Sigmoid colon (tissue), 7 donors: ENCODE measurements around the gene FEM1C. TPM values are rescaled to one million over a fixed set of nuclear protein-coding genes. Genes with fewer than 3 reads are reported as not detected.

Source experiments
- DNase-seq: peaks from one replicate; pipeline ENCODE4 v3.0.0-alpha.2; 2019
- H3K27ac ChIP-seq, 4 donors: fragments of 200-600 bp; sonication (generic); one replicate each; pipeline ENCODE4 v1.5.1; 2016 to 2019; ENCODE audit warnings: mild to moderate bottlenecking in 1 of 4
- H3K27me3 ChIP-seq, 3 donors: fragments of 200-600 bp; sonication (generic); one replicate each; pipeline ENCODE4 v1.5.1; 2019; ENCODE audit warnings: mild to moderate bottlenecking in 1 of 3
- H3K36me3 ChIP-seq, 4 donors: fragments of 200-600 bp; sonication (generic); one replicate each; pipeline ENCODE4 v1.5.1; 2016 to 2019
- H3K4me1 ChIP-seq, 4 donors: fragments of 200-600 bp; sonication (generic); one replicate each; pipeline ENCODE4 v1.5.1; 2017 to 2019
- H3K4me3 ChIP-seq, 4 donors: fragments of 200-600 bp; sonication (generic); one replicate each; pipeline ENCODE4 v1.5.1; 2017 to 2019; ENCODE audit warnings: mild to moderate bottlenecking in 2 of 4, moderate library complexity in 1 of 4
- H3K9me3 ChIP-seq, 4 donors: fragments of 200-600 bp in 3 of 4; sonication (generic) in 3 of 4; one replicate each; pipeline versions ENCODE4 v1.5.1 to v1.6.1; 2013 to 2019
- EP300 ChIP-seq, 4 donors: sonication (generic); formaldehyde crosslinking; IDR thresholded peaks; one replicate each; pipeline ENCODE4 v1.6.1; 2017; ENCODE audit warnings: antibody characterized with exemption in 4 of 4
- POLR2A ChIP-seq, 2 donors: fragments of 450-650 bp; IDR thresholded peaks; one replicate each; pipeline ENCODE4 v1.6.1; 2016; ENCODE audit warnings: antibody characterized with exemption in 2 of 2, mild to moderate bottlenecking in 2 of 2, moderate library complexity in 2 of 2
- POLR2AphosphoS5 ChIP-seq, 4 donors: sonication (generic); formaldehyde crosslinking; IDR thresholded peaks; one replicate each; pipeline ENCODE4 v1.6.1; 2017; ENCODE audit warnings: antibody characterized with exemption in 4 of 4
- WGBS, 2 donors: extraction: QIAGEN DNeasy Blood & Tissue Kit; methylation state at CpG; one replicate each; pipeline ENCODE4 v1.1.7; 2013; 5-methylcytosine and 5-hydroxymethylcytosine counted together
- intact Hi-C: fragments of 100-400 bp; cut with DNase I; formaldehyde crosslinking; loops from one replicate; pipeline ENCODE4 v1.15.1; 2023
- polyA plus RNA-seq, 3 donors: library from polyadenylated mRNA; stranded (reverse); fragments of 200-250 nt; gene quantifications; one replicate each; pipeline ENCODE4 v1.2.3, GENCODE V29; 2013
- total RNA-seq, 4 donors: library from RNA; depleted of rRNA; stranded (reverse); fragments of >200 nt; gene quantifications; one replicate each; pipeline ENCODE4 v1.1.0, GENCODE V29; 2016
- TF ChIP-seq, protein P1 (sequence below), 4 experiments: fragments of 450-650 bp in 3 of 4; fragments of 200-600 bp in 1 of 4; IDR thresholded peaks; one replicate each; pipeline ENCODE4 v1.5.1; 2016 to 2019; ENCODE audit warnings: antibody characterized with exemption in 4 of 4, mild to moderate bottlenecking in 3 of 4, moderate library complexity in 2 of 4
- donor health status: healthy with polysubstance abuse.
- donor health status: Bipolar disorder and iron deficiency.
- donor health status: healthy.

FEM1C gene
- total and polyA plus RNA-seq, 7 donors: 12.1 to 26.8 (median 24.0) TPM

DNA sequence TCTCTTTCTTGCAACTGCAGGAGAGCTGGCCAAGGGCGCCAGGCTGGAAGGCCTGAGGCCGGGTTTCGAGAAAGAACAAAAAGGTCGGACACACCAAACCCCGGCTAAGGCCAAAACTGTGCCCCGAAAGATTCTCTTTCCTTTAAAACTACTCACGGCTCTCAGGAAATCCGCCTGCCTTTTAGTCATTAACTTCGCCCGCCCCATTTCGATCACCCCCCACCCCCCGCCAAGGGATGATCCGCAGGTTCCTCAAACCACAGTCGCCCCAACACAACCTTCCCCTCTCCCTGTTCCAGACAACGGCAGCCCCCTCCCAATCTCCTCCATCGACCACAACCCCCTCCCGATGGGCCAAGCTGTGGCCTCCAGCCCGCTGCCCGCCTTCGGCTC is 536 bp downstream of the FEM1C start:
- WGBS, 2 donors: 0 to 1% methylated on average over 20 of the region's 20 CpGs
- Histone ChIP-seq H3K4me1 (peaks cover 0 to 40% (median 28%) of the 10 kb centered on the region in 4 donors), H3K9me3 (peaks cover 0 to 6% (median 0%) of the 10 kb centered on the region in 4 donors), H3K27me3 (no peaks in the 10 kb centered on the region), H3K4me3 (peak overlapping the region; percentile 72 to 98 (median 87)), H3K27ac (peak overlapping the region; percentile 97 to 99 (median 98)), H3K36me3 (peaks cover 0 to 13% (median 0%) of the 10 kb centered on the region in 4 donors)
- intact Hi-C loops: loop anchor here (5.0 kb wide), 4 partner anchors 43 to 298 kb away; partner anchors contain the start of genes AP3S1, ATG12 and TMED7
- peak; percentile 71 for DNase-seq
- TF ChIP-seq POLR2AphosphoS5 (IDR thresholded peaks at IDR 0.05) (peak in 1 of 4 donors; percentile 8), POLR2A (IDR thresholded peaks at IDR 0.05) (no peak)

- H3K4me3 ChIP-seq: peak overlapping the region; percentile 72 to 98 (median 87)
These were observed 1.1 kb downstream of the FEM1C start for GRCh38 chr5:115543365-115544042.

DNA sequence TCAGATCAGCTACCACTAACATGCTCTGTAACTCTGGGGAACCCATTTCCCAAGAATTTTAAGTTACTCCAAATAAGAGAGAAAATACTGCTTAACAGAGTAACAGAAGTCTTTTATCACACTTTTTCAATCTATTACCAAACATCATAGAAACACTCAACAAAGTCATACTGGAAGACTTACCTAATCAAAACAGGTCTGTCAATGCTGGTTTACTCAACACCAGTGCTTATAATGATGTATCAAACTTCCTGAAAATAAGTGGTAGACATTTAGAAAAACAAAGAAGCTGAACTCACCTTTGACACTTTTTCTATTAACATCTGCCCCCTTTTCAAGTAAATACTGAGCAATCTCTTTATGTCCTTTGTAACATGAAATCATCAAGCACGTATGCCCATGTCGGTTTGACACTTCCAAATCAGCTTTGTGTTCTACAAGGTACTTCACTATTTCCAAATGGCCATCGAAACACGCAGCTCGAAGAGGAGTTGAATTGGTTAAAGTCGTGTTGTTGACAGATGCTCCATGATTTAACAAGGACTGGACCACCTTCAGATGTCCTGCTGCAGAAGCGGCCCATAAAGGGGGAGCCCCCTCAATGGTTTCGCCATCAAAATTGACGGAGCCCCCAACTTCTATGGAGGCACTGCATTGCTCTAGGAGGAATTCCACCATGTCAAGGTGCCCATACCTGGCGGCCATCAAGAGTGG is 1.8 kb downstream of the FEM1C start:
- intact Hi-C loops: loop anchor here (5.0 kb wide), 4 partner anchors 44 to 299 kb away; partner anchors contain the start of genes AP3S1, ATG12 and TMED7
- WGBS, 2 donors: 10 to 52% methylated on average over 10 of the region's 10 CpGs
- Histone ChIP-seq H3K9me3 (peaks cover 0 to 6% (median 0%) of the 10 kb centered on the region in 4 donors), H3K4me1 (peaks cover 0 to 51% (median 39%) of the 10 kb centered on the region in 4 donors), H3K4me3 (peak overlapping the region; percentile 72 to 98 (median 87)), H3K27ac (peak overlapping the region; percentile 97 to 99 (median 98)), H3K27me3 (no peaks in the 10 kb centered on the region), H3K36me3 (peaks cover 0 to 16% (median 0%) of the 10 kb centered on the region in 4 donors)
- TF ChIP-seq POLR2A (IDR thresholded peaks at IDR 0.05) (no peak), EP300 (IDR thresholded peaks at IDR 0.05) (no peak)
- no peak for DNase-seq

More at GRCh38 chr5:115543365-115544042, 1.1 kb downstream of the FEM1C start:
- Histone ChIP-seq H3K27me3 (no peaks in the 10 kb centered on the region), H3K27ac (peak overlapping the region; percentile 97 to 99 (median 98)), H3K9me3 (peaks cover 0 to 6% (median 0%) of the 10 kb centered on the region in 4 donors), H3K36me3 (peaks cover 0 to 13% (median 0%) of the 10 kb centered on the region in 4 donors), H3K4me1 (peaks cover 0 to 45% (median 33%) of the 10 kb centered on the region in 4 donors)
- WGBS, 2 donors: 3 to 14% methylated on average over 15 of the region's 15 CpGs
- TF ChIP-seq POLR2A (IDR thresholded peaks at IDR 0.05): no peak
- TF ChIP-seq POLR2AphosphoS5 (IDR thresholded peaks at IDR 0.05): peak in 3 of 4 donors; percentile 50 to 65 (median 50)
- intact Hi-C loops: loop anchor here (5.0 kb wide), 4 partner anchors 44 to 299 kb away; partner anchors contain the start of genes AP3S1, ATG12 and TMED7
- DNase-seq: no peak

DNA sequence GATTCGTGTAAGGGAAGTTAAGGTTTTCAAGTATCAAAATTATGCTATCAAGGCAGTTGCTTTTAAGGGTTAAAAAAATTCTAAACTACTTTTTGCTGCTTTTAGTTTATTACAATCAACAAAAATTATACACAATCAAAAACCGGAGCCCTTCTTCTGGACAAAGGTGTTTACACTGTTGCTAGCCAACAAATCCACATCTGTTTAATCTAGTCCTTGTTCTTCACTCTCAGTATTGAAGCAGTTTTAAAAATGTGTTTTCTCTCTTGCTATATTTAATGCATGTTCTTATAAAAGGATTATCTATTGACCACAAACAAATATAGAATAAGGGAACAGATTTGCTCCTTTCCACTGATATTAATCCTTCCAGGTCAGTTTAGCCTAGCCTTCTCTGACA is 2.5 kb downstream of the FEM1C start:
- peaks cover 0 to 16% (median 0%) of the 10 kb centered on the region in 4 donors for H3K36me3 ChIP-seq
- 3 to 28% methylated on average over 2 of the region's 2 CpGs for WGBS, 2 donors
- H3K27ac ChIP-seq: peak overlapping the region; percentile 97 to 99 (median 98)
- H3K4me3 ChIP-seq: peak overlapping the region; percentile 72 to 98 (median 87)
- peaks cover 0 to 58% (median 44%) of the 10 kb centered on the region in 4 donors for H3K4me1 ChIP-seq
- no peak for DNase-seq
- no peaks in the 10 kb centered on the region for H3K27me3 ChIP-seq
- peaks cover 0 to 6% (median 0%) of the 10 kb centered on the region in 4 donors for H3K9me3 ChIP-seq
- TF ChIP-seq, protein P1, sequence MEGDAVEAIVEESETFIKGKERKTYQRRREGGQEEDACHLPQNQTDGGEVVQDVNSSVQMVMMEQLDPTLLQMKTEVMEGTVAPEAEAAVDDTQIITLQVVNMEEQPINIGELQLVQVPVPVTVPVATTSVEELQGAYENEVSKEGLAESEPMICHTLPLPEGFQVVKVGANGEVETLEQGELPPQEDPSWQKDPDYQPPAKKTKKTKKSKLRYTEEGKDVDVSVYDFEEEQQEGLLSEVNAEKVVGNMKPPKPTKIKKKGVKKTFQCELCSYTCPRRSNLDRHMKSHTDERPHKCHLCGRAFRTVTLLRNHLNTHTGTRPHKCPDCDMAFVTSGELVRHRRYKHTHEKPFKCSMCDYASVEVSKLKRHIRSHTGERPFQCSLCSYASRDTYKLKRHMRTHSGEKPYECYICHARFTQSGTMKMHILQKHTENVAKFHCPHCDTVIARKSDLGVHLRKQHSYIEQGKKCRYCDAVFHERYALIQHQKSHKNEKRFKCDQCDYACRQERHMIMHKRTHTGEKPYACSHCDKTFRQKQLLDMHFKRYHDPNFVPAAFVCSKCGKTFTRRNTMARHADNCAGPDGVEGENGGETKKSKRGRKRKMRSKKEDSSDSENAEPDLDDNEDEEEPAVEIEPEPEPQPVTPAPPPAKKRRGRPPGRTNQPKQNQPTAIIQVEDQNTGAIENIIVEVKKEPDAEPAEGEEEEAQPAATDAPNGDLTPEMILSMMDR (IDR thresholded peaks at IDR 0.05): no peak
- no peak for TF ChIP-seq POLR2A (IDR thresholded peaks at IDR 0.05)
- TF ChIP-seq EP300 (IDR thresholded peaks at IDR 0.05): no peak
- TF ChIP-seq POLR2AphosphoS5 (IDR thresholded peaks at IDR 0.05): no peak
- intact Hi-C loops: loop anchor here (5.0 kb wide), 4 partner anchors 45 to 300 kb away; partner anchors contain the start of genes AP3S1, ATG12 and TMED7

- H3K4me1 ChIP-seq: peaks cover 0 to 63% (median 49%) of the 10 kb centered on the region in 4 donors
- 7 to 35% methylated on average over 2 of the region's 2 CpGs for WGBS, 2 donors
These were observed 3.0 kb downstream of the FEM1C start for GRCh38 chr5:115541611-115542010.

More at GRCh38 chr5:115541611-115542010, 3.0 kb downstream of the FEM1C start:
- Histone ChIP-seq H3K4me3 (peak overlapping the region; percentile 72 to 98 (median 87)), H3K36me3 (peaks cover 0 to 16% (median 0%) of the 10 kb centered on the region in 4 donors), H3K27ac (peak overlapping the region; percentile 97 to 99 (median 98)), H3K9me3 (peaks cover 0 to 6% (median 0%) of the 10 kb centered on the region in 4 donors), H3K27me3 (no peaks in the 10 kb centered on the region)
- DNase-seq: no peak
- TF ChIP-seq POLR2AphosphoS5 (IDR thresholded peaks at IDR 0.05) (no peak), POLR2A (IDR thresholded peaks at IDR 0.05) (no peak), EP300 (IDR thresholded peaks at IDR 0.05) (no peak)
- TF ChIP-seq, protein P1 (IDR thresholded peaks at IDR 0.05): no peak
- intact Hi-C loops: loop anchor here (5.0 kb wide), 4 partner anchors 46 to 301 kb away; partner anchors contain the start of genes AP3S1, ATG12 and TMED7
